GM20000 (cell line): ENCODE data around the gene CNTN3.

Experiments
- DNase-seq: peaks from one replicate; pipeline ENCODE4 v3.0.0; 2012; ENCODE audit warnings: low spot score
- CTCF ChIP-seq: IDR thresholded peaks from 2 replicates; pipeline ENCODE4 v1.5.1; 2012; ENCODE audit warnings: mild to moderate bottlenecking, control low read depth; ENCODE audit errors: extremely low read depth, missing control alignments

CNTN3 gene

GRCh38 chr3:74630602-74631001 lies 16.1 kb upstream of the CNTN3 start:
- no peak for DNase-seq

GRCh38 chr3:74626011-74626410 lies 11.6 kb upstream of the CNTN3 start:
- no peak for DNase-seq
- no peak for TF ChIP-seq CTCF

More at GRCh38 chr3:74630602-74631001, 16.1 kb upstream of the CNTN3 start:
- no peak for TF ChIP-seq CTCF

GRCh38 chr3:74624301-74624700 lies 9.8 kb upstream of the CNTN3 start:
- DNase-seq: no peak
- TF ChIP-seq CTCF: no peak

- no peak for DNase-seq
- no peak for TF ChIP-seq CTCF
Measured at GRCh38 chr3:74623261-74623836, 8.9 kb upstream of the CNTN3 start.

GRCh38 chr3:74621581-74621980 lies 7.1 kb upstream of the CNTN3 start:
- TF ChIP-seq CTCF: no peak
- no peak for DNase-seq

- no peak for TF ChIP-seq CTCF
- DNase-seq: no peak
Measured at GRCh38 chr3:74617776-74618175, 3.3 kb upstream of the CNTN3 start.

- TF ChIP-seq CTCF: no peak
- DNase-seq: no peak
Measured at GRCh38 chr3:74613521-74614106, 845 bp downstream of the CNTN3 start.
